Muscle of arm (tissue), 12 donors: ENCODE results near the gene DSCAM. TPM values are rescaled to one million over a fixed set of nuclear protein-coding genes. Genes with fewer than 3 reads are reported as not detected.
A peak's percentile ranks its signal among the peaks of the same experiment; 100 is the strongest.

ENCODE experiments used
- DNase-seq: peaks from one replicate; pipeline ENCODE4 v3.0.0-alpha.2; 2013
- polyA plus RNA-seq, 12 donors: library from polyadenylated mRNA; unstranded; fragments of 120-200 nt; gene quantifications; one replicate each; pipeline ENCODE4 v1.2.1, GENCODE V29; 2013; ENCODE audit not compliant: insufficient read length in 12 of 12

Gene DSCAM
- polyA plus RNA-seq, 12 donors: 0.54 to 2.2 (median 1.4) TPM; not detected in 1

DNA sequence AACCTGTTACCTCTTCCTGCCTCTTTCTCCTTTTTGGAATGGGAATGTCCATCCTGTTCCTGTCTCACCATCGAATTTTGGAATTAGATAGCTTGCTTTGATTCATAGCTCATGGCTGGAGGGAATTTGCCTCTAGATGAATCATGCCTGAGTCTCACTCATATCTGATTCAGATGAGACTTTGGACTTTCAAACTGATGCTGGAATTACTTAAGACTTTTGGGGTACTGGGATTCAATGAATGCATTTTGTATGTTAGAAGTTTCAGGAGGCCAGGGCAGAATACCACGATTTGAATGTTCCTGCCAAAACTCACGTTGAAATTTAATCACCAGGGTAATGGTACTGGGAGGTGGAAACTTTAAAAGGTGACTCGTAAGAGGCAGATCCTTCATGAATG lies 132.4 kb downstream of the DSCAM start:
- DNase-seq: no peak

DNA sequence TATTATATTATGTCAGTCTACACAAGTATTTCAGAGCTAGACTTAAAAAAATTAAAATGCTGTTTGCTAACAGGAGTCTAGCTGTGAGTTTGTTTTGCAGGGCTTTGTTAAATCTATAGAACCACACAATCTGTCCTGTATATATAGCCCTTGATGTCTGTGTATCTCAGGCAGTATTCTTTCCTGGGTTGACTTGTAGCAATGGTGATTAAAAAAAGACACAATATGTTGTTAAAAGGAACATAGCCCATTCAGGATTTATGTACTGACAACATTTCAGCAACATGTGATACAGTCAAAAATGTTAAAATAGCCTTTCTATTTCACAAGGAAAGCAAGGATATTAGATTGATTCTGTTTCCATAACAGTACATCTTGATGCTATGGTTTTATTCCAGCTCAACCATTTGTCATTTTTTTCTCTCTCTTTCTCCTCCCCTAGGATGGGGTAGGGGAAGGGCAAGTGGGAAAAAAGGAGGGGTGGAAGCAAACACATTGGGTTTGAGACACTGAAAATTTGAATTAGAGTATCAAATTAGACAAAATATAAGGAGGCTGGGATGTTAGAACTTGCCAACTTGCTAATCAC lies 139.2 kb downstream of the DSCAM start:
- DNase-seq: no peak

GRCh38 chr21:40706806-40707655 lies 139.9 kb downstream of the DSCAM start:
- no peak for DNase-seq

- DNase-seq: no peak
Observed at GRCh38 chr21:40706176-40706575, 140.8 kb downstream of the DSCAM start.

DNA sequence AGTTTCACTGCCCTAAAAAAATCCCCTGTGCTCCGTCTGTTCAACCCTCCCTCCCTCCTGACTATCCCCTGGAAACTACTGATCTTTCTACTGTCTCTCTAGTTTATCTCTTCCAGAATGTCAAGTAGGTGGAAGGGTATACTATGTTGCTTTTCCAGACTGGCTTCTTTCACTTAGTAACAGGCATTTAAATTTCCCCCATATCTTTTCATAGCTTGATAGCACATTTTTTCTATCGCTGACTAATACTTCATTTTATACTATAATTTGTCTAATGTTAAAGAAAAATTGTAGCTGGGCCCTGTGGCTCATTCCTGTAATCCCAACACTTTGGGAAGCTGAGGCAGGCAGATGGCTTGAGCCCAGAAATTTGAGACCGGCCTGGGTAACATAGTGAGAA lies 142.8 kb downstream of the DSCAM start:
- DNase-seq: no peak

- DNase-seq: no peak
Observed at GRCh38 chr21:40699366-40699765, 147.6 kb downstream of the DSCAM start.

GRCh38 chr21:40696246-40696645 lies 150.7 kb downstream of the DSCAM start:
- DNase-seq: no peak

DNA sequence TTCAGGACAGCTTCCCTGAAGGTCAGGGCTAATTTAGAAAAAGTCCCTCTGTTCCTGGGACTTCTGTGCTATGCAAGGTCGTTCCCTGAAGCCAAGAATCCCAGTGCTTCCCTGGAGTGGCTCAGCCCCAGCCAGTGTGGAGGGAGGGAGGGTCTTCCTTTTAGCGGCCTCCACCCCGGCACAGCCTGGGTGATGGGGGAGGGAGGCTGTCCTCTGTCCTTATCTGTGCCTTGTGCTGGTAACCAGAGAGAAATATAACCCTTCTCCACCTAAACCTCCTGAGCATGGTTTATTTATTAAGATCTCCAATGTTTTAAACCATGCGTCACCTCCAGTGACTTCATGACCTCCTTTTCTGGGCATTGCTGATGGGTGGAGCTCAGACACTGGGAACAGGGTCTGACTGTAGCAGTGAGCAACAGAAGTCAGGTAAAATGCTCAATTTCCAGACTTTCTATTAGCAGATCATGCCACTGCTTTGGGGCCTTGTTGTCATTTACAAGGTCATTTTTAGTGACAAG lies 157.1 kb downstream of the DSCAM start:
- DNase-seq: no peak

- DNase-seq: no peak
Observed at GRCh38 chr21:40689217-40689616, 157.7 kb downstream of the DSCAM start.

DNA sequence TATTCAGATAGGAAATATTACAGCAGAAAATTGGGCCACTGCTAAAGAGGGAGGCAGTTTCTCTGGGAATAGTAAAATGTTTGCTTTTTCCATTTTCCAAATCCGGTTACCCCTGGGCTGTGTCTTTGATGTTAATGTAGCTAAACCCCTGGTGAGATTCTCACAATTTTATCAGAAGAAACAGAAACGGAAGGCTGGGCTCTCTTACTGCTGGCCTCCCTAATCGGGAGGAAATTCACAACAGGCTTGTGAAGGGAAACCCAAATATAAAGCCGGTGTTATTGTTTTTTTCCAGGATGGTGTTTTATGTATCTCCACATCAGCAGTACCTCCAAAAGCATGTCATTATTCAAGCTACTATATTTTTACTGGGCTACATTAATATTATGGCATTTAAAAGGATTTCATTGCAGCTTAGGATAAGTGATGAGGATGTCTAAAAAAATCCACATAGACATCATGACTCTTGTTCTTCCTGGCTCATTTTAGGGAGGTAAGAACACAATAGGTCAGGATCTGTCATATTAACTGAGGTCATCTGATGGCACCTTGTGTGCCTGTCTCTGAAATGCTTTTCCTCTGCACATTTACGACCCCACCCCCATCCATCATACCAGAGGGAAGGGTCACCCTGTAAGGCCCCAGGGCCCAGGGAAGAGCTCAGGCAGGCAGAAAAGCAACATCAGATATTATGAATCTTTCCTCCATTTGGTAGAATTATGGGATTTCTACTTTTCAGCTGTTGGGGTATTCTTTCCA lies 158.7 kb downstream of the DSCAM start:
- no peak for DNase-seq

DNA sequence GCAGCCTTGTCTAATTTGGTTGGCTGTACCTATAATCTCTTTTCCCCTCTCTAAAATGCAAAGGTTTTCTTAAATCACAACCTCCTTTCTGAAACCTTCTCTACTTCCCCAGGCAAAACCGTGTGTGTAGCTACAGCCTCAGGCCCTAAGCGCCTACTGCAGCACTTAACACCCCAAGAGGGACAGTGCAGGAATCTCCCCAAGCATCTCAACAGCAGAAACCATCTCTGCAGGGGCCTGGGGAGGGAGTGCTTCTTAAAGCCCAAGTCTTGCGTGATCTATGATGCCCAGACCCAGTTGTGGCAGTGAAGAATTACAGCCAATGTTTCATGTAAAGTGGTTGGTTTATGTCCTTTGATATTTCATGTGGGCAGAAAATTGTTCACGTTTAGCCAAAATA lies 159.3 kb downstream of the DSCAM start:
- DNase-seq: no peak

GRCh38 chr21:40686526-40686925 lies 160.4 kb downstream of the DSCAM start:
- no peak for DNase-seq

GRCh38 chr21:40685141-40685540 lies 161.8 kb downstream of the DSCAM start:
- DNase-seq: no peak

GRCh38 chr21:40684726-40685125 lies 162.2 kb downstream of the DSCAM start:
- DNase-seq: no peak

- DNase-seq: no peak
Observed at GRCh38 chr21:40683349-40683748, 163.6 kb downstream of the DSCAM start.

DNA sequence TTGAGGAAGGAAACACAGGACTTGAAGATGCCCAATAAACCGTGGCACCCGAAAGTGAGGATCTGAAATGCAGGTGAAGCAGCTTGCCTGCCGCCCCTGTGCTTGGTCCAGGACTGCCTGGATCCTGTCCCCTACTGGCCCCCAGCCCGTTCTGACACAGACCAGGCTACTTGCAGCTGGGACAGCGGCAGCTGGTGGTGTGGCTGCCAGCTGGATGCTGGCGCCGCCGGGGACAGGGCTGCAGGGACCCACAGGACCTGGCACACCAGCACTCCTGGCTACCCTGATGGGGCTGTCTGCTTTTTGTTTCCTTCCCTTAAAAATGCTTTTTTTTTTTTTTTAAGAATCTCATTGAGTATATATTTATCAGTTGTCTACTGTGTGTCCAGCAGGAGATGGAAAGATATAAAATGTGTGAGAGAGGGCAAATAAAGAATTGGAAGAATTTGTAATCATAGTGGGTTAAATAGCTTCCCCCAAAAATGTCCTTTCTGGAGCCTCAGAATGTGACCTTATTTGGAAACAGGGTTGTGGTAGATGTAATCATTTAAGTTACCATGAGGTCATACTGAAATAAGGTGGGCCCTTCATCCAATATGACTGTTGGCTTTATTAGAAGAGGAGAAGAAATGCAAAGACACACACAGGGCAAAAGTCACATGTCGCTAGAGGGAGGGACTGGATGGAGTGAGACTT lies 165.6 kb downstream of the DSCAM start:
- DNase-seq: peak; percentile 23

DNA sequence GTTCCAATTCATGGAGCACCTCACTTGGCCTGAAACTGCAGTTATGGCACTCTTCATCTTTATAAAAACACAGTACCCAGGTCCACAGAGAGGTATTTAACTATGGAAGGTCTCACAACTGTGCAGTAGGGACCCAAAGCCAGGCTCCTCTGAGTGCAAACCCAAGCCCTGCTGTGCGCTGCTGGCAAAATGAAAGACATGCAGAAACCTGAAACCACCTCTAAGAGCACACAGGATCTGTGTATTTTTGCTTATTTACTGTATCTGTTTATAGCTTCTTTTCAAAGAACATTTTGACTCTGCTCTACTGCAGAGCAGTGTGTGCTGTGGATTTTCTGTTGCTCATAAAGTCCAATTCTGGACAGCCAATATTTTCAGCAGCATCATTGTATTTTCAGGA lies 166.6 kb downstream of the DSCAM start:
- no peak for DNase-seq

GRCh38 chr21:40678681-40679284 lies 168.2 kb downstream of the DSCAM start:
- no peak for DNase-seq

DNA sequence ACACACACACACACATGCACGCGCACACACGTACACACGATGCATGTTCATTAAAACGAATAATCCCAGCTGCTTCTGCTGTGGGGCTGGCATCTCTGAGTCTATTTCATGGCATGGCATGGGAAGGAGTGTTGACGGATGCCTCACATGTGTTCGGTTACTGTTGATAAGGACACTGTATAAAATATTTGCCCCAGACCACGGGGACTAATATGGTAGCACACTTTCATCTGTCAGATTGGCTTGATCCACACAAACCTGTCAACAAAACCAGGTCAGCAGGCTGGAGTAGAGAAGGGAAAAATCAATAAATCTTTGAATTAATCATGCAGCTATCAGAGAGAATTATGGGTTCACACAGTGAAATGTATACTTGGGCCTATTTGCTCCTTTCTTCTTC lies 171.9 kb downstream of the DSCAM start:
- DNase-seq: no peak

- no peak for DNase-seq
Observed at GRCh38 chr21:40672602-40673001, 174.4 kb downstream of the DSCAM start.

GRCh38 chr21:40671716-40672115 lies 175.2 kb downstream of the DSCAM start:
- DNase-seq: no peak
